Body of pancreas (tissue), 4 donors: Measurements from ENCODE around the gene EPN1.

Experiments
- CTCF ChIP-seq, 7 experiments: fragments of 450-650 bp in 4 of 7; fragments of 200-600 bp in 3 of 7; sonication (generic) in 3 of 7; IDR thresholded peaks; one replicate each; pipeline ENCODE4 v1.5.1; 2016 to 2019; ENCODE audit warnings: antibody characterized with exemption in 7 of 7
- POLR2A ChIP-seq, 3 donors: fragments of 450-650 bp; IDR thresholded peaks; one replicate each; pipeline ENCODE4 v1.6.1; 2016; ENCODE audit warnings: antibody characterized with exemption in 3 of 3, mild to moderate bottlenecking in 2 of 3

- TF ChIP-seq CTCF (IDR thresholded peaks at IDR 0.05) (no peak), POLR2A (IDR thresholded peaks at IDR 0.05) (no peak)
Observed at GRCh38 chr19:55700813-55701212, 25.8 kb downstream of the EPN1 start.
